ENCODE data around the gene CACNB1.

- TF ChIP-seq EZH2 (IDR thresholded peaks at IDR 0.05; ENCODE audit: borderline replicate concordance): no peak
- TF ChIP-seq EZH2phosphoT487 (IDR thresholded peaks at IDR 0.05; ENCODE audit: low read depth, severe bottlenecking, unreplicated experiment): no peak
- TF ChIP-seq, protein P1, sequence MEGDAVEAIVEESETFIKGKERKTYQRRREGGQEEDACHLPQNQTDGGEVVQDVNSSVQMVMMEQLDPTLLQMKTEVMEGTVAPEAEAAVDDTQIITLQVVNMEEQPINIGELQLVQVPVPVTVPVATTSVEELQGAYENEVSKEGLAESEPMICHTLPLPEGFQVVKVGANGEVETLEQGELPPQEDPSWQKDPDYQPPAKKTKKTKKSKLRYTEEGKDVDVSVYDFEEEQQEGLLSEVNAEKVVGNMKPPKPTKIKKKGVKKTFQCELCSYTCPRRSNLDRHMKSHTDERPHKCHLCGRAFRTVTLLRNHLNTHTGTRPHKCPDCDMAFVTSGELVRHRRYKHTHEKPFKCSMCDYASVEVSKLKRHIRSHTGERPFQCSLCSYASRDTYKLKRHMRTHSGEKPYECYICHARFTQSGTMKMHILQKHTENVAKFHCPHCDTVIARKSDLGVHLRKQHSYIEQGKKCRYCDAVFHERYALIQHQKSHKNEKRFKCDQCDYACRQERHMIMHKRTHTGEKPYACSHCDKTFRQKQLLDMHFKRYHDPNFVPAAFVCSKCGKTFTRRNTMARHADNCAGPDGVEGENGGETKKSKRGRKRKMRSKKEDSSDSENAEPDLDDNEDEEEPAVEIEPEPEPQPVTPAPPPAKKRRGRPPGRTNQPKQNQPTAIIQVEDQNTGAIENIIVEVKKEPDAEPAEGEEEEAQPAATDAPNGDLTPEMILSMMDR (IDR thresholded peaks at IDR 0.05; ENCODE audit: poor library complexity): no peak
Observed at GRCh38 chr17:39193346-39193745, 4.1 kb downstream of the CACNB1 start.

Measured in hepatocyte (in vitro differentiated cells).